ENCODE measurements around the gene RPL10A.
A peak's percentile ranks its signal among the peaks of the same experiment; 100 is the strongest.
"Not testable (repeated sequence)": the region's sequence is repeated elsewhere in the genome, so short reads cannot be mapped to it uniquely, and the experiment has no call there.

RPL10A gene

DNA sequence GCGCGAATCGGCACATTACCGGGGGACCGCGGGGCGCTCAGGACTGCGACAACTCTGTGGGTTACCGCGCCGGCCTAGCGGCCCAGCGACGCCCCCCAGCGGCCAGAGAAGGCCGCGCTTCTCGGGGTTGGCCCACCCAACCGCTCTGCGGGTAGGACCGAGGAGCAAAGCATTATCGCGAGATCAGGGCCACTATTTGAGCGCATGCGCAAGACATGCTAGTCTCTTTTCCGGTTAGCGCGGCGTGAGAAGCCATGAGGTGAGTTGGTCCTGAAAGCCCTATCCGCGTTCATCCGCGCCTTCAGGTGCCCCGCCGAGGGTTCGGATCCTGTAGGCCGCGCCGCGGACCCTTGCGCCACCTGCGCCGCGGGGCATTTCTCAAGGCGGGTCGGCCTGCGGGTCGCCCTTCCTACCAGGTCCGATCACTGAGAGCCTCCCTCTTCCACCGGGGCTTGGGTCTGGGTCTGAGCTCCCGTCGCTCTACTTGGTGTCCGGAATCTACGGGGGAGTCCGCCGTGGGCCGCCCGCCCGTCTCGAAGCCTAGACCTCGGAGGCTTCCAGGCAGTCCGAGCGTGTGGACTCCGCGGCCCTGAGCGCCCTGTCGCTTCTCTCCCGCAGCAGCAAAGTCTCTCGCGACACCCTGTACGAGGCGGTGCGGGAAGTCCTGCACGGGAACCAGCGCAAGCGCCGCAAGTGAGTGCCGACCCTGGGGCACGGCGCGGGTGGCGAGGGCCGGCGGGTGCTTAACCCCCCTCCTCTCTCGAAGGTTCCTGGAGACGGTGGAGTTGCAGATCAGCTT is at the start of gene RPL10A:
RPL10A (plus strand) TSS at position 221 of the 799 bp plus-strand sequence; CDS start at position 255, 34 bp downstream.
- H2AFZ ChIP-seq (ENCODE audit: low read depth, low read length): no peak within 1 kb of the TSS
- peaks cover 18% of the 10 kb centered on the region for H3K4me1 ChIP-seq (ENCODE audit: insufficient read depth, low read length)
- H3K36me3 ChIP-seq (ENCODE audit: insufficient read depth, low read length): peaks cover 40% of the 10 kb centered on the region

DNA sequence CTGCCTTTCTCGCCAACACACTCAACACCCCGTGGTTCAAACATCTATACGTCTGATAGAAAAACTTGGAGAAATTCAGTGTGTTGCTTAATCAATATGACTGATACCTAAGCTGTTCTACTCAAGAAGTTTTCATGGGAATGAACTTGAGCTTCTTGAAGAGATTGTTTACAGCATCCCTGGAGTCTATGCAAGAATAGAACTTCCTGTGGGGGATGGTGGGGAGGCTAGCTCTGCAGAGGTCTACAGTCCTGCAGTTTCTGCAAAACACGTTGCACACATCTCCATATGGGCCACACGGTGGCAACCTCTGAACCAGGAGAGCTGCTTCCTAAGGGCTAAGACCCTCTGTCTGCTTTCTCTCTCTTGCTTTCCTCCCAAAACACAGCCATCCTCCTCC is 48.8 kb upstream of the RPL10A start:
- H3K36me3 ChIP-seq (ENCODE audit: insufficient read depth, low read length): peaks cover 10% of the 10 kb centered on the region

More for the DNA sequence above, at the start of gene RPL10A:
- Histone ChIP-seq H3K9me3 (ENCODE audit: low read length) (no peaks in the 10 kb centered on the region), H3K4me3 (ENCODE audit: low read length) (peak within 1 kb of the TSS; percentile 62), H3K27me3 (ENCODE audit: insufficient read depth, low read length) (no peaks in the 10 kb centered on the region)

DNA sequence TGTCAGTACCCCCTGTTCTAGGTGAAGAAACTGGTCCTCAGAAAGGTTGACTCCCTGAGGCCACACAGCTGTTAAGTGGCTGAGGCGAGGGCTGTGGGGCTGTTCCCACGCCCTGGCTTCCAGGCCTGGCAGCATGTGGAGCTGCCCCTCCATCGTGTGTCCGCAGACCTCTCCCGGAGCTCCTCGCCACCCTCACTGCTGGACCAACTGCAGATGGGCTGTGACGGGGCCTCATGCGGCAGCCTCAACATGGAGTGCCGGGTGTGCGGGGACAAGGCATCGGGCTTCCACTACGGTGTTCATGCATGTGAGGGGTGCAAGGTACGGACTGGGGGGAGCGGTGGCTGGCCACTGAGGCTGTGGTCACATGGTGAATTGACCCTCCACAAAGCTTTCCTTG is 48.2 kb upstream of the RPL10A start:
- H3K27me3 ChIP-seq (ENCODE audit: insufficient read depth, low read length): no peaks in the 10 kb centered on the region
- H3K36me3 ChIP-seq (ENCODE audit: insufficient read depth, low read length): peaks cover 10% of the 10 kb centered on the region
- H2AFZ ChIP-seq (ENCODE audit: low read depth, low read length): no peak overlapping the region
- no peaks in the 10 kb centered on the region for H3K4me1 ChIP-seq (ENCODE audit: insufficient read depth, low read length)
- no peak overlapping the region for H3K4me3 ChIP-seq (ENCODE audit: low read length)
- H3K9me3 ChIP-seq (ENCODE audit: low read length): no peaks in the 10 kb centered on the region

More for the DNA sequence above, 48.8 kb upstream of the RPL10A start:
- Histone ChIP-seq H3K4me3 (ENCODE audit: low read length) (no peak overlapping the region), H3K27me3 (ENCODE audit: insufficient read depth, low read length) (no peaks in the 10 kb centered on the region), H3K9me3 (ENCODE audit: low read length) (no peaks in the 10 kb centered on the region), H2AFZ (ENCODE audit: low read depth, low read length) (no peak overlapping the region), H3K4me1 (ENCODE audit: insufficient read depth, low read length) (no peaks in the 10 kb centered on the region)

DNA sequence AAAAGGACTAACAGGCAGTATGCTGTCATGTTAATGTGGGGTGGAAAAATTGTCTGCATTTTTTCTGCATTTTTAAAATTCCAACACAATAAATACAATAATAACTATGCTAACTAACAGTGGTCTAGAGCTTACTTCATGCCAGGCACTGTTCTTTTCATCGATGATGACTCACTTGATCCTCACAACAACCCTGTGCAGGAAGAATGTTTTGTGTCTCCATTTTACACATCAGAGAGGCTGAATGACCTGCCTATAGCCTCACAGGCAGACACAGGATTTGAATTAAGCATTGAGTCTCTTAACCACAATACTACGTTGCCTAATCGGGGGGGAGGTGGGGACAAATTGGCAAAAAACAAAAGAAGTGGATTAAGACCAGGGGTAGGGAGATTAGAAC is 42.9 kb upstream of the RPL10A start:
- Histone ChIP-seq H3K4me3 (ENCODE audit: low read length) (no peak overlapping the region), H2AFZ (ENCODE audit: low read depth, low read length) (no peak overlapping the region), H3K36me3 (ENCODE audit: insufficient read depth, low read length) (peaks cover 15% of the 10 kb centered on the region), H3K9me3 (ENCODE audit: low read length) (peaks cover 8% of the 10 kb centered on the region), H3K27me3 (ENCODE audit: insufficient read depth, low read length) (no peaks in the 10 kb centered on the region), H3K4me1 (ENCODE audit: insufficient read depth, low read length) (peaks cover 6% of the 10 kb centered on the region)

GRCh38 chr6:35426074-35426473 is 42.1 kb upstream of the RPL10A start:
- Histone ChIP-seq H3K36me3 (ENCODE audit: insufficient read depth, low read length) (peaks cover 15% of the 10 kb centered on the region), H3K27me3 (ENCODE audit: insufficient read depth, low read length) (no peaks in the 10 kb centered on the region), H3K9me3 (ENCODE audit: low read length) (peaks cover 8% of the 10 kb centered on the region), H2AFZ (ENCODE audit: low read depth, low read length) (no peak overlapping the region), H3K4me1 (ENCODE audit: insufficient read depth, low read length) (peaks cover 6% of the 10 kb centered on the region), H3K4me3 (ENCODE audit: low read length) (no peak overlapping the region)

DNA sequence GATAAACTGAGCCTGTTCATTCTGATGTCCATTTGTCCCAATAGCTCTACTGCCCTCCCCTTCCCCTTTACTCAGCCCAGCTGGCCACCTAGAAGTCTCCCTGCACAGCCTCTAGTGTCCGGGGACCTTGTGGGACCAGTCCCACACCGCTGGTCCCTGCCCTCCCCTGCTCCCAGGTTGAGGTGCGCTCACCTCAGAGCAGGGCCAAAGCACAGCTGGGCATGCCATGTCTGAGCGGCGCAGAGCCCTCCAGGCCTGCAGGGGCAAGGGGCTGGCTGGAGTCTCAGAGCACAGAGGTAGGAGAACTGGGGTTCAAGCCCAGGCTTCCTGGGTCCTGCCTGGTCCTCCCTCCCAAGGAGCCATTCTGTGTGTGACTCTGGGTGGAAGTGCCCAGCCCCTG is 40.8 kb upstream of the RPL10A start:
- H3K9me3 ChIP-seq (ENCODE audit: low read length): peaks cover 8% of the 10 kb centered on the region
- peaks cover 6% of the 10 kb centered on the region for H3K4me1 ChIP-seq (ENCODE audit: insufficient read depth, low read length)
- no peak overlapping the region for H3K4me3 ChIP-seq (ENCODE audit: low read length)
- peaks cover 10% of the 10 kb centered on the region for H3K36me3 ChIP-seq (ENCODE audit: insufficient read depth, low read length)
- no peaks in the 10 kb centered on the region for H3K27me3 ChIP-seq (ENCODE audit: insufficient read depth, low read length)
- no peak overlapping the region for H2AFZ ChIP-seq (ENCODE audit: low read depth, low read length)

- Histone ChIP-seq H3K36me3 (ENCODE audit: insufficient read depth, low read length) (peaks cover 10% of the 10 kb centered on the region), H3K9me3 (ENCODE audit: low read length) (peaks cover 8% of the 10 kb centered on the region), H2AFZ (ENCODE audit: low read depth, low read length) (no peak overlapping the region), H3K27me3 (ENCODE audit: insufficient read depth, low read length) (no peaks in the 10 kb centered on the region), H3K4me3 (ENCODE audit: low read length) (no peak overlapping the region), H3K4me1 (ENCODE audit: insufficient read depth, low read length) (peaks cover 6% of the 10 kb centered on the region)
These were observed 40.3 kb upstream of the RPL10A start for GRCh38 chr6:35427851-35428321.

- Histone ChIP-seq H3K9me3 (ENCODE audit: low read length) (peaks cover 8% of the 10 kb centered on the region), H2AFZ (ENCODE audit: low read depth, low read length) (no peak overlapping the region), H3K36me3 (ENCODE audit: insufficient read depth, low read length) (peaks cover 10% of the 10 kb centered on the region), H3K4me3 (ENCODE audit: low read length) (no peak overlapping the region), H3K27me3 (ENCODE audit: insufficient read depth, low read length) (no peaks in the 10 kb centered on the region), H3K4me1 (ENCODE audit: insufficient read depth, low read length) (peaks cover 6% of the 10 kb centered on the region)
These were observed 39.6 kb upstream of the RPL10A start for GRCh38 chr6:35428421-35429149.

DNA sequence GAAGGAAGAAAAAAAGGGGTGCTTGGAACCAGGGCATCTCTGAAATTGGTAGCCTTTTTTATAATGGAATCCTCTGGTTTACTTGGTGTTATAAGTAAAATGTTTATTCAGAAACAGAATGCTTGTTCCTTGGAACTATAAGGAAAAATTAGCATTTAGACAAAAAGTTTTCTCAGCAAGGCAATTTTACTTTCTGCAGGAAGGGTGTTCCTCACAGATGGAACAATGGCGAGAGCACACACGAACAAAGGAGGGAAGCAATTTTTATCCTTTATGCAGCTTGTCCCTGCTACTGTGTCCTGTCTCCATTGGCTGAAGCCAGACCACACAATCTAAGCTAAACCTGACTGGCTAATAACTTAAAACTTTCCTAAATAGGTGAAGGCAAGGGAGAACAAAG is 38.7 kb upstream of the RPL10A start:
- Histone ChIP-seq H3K4me1 (ENCODE audit: insufficient read depth, low read length) (peaks cover 6% of the 10 kb centered on the region), H3K4me3 (ENCODE audit: low read length) (no peak overlapping the region), H2AFZ (ENCODE audit: low read depth, low read length) (no peak overlapping the region), H3K9me3 (ENCODE audit: low read length) (peaks cover 8% of the 10 kb centered on the region), H3K27me3 (ENCODE audit: insufficient read depth, low read length) (no peaks in the 10 kb centered on the region), H3K36me3 (ENCODE audit: insufficient read depth, low read length) (peaks cover 6% of the 10 kb centered on the region)

DNA sequence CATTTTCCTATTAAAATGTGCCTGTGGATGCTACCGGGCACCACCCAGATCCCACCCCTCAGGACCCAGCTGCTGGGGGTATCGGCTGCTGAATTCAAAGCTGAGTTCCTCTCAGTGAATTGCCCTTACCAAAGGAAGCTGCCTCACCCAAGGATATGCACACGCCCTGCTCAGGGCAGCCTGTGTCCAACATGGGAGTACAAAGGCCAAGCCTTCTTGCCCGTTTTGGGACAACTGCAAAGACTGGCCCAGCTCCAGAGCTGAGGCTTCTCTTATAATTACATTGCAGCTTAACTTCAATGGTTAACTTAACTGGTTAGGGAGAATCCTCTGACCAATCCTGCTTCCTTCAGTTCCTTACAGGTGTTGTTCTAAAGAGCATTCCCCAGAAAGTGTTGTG is 35.9 kb upstream of the RPL10A start:
- H3K4me1 ChIP-seq (ENCODE audit: insufficient read depth, low read length): no peaks in the 10 kb centered on the region
- no peak overlapping the region for H2AFZ ChIP-seq (ENCODE audit: low read depth, low read length)
- no peaks in the 10 kb centered on the region for H3K36me3 ChIP-seq (ENCODE audit: insufficient read depth, low read length)
- peaks cover 8% of the 10 kb centered on the region for H3K9me3 ChIP-seq (ENCODE audit: low read length)
- no peaks in the 10 kb centered on the region for H3K27me3 ChIP-seq (ENCODE audit: insufficient read depth, low read length)
- no peak overlapping the region for H3K4me3 ChIP-seq (ENCODE audit: low read length)

DNA sequence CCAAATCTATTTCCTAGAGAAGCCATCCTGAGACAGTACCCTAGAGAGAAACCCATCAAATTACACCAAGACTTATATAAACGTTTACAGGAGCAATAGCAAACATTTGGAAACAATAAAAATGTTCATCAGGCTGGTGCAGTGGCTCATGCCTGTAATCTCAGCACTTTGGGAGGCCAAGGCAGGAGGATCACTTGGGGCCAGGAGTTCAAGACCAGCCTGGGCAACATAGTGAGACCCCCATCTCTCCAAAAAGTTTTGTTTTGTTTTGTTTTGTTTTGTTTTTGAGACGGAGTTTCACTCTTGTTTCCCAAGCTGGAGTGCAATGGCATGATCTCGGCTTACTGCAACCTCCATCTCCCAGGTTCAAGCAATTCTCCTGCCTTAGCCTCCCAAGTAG is 35.5 kb upstream of the RPL10A start:
- H3K4me3 ChIP-seq (ENCODE audit: low read length); H3K9me3 ChIP-seq (ENCODE audit: low read length); H2AFZ ChIP-seq (ENCODE audit: low read depth, low read length); H3K36me3 ChIP-seq (ENCODE audit: insufficient read depth, low read length); H3K4me1 ChIP-seq (ENCODE audit: insufficient read depth, low read length); H3K27me3 ChIP-seq (ENCODE audit: insufficient read depth, low read length): not testable (repeated sequence)

- H2AFZ ChIP-seq (ENCODE audit: low read depth, low read length): no peak overlapping the region
- no peak overlapping the region for H3K4me3 ChIP-seq (ENCODE audit: low read length)
- no peaks in the 10 kb centered on the region for H3K27me3 ChIP-seq (ENCODE audit: insufficient read depth, low read length)
- H3K9me3 ChIP-seq (ENCODE audit: low read length): no peaks in the 10 kb centered on the region
- H3K4me1 ChIP-seq (ENCODE audit: insufficient read depth, low read length): no peaks in the 10 kb centered on the region
- no peaks in the 10 kb centered on the region for H3K36me3 ChIP-seq (ENCODE audit: insufficient read depth, low read length)
These were observed 32.9 kb upstream of the RPL10A start for GRCh38 chr6:35435074-35435837.

All from neuron (in vitro differentiated cells).